Activated naive CD8-positive, alpha-beta T cell treated with anti-CD3 and anti-CD28 coated beads, Interleukin-2, amount 50 U/mL, for 16 hours (primary cell): ENCODE measurements around the gene CCDC74A.
"Not testable (repeated sequence)": the region's sequence is repeated elsewhere in the genome, so short reads cannot be mapped to it uniquely, and the experiment has no call there.

ENCODE experiments used
- DNase-seq: peaks from one replicate; pipeline ENCODE4 v3.0.0-alpha.2; 2020; ENCODE audit warnings: low read depth, low spot score

Gene CCDC74A

DNA sequence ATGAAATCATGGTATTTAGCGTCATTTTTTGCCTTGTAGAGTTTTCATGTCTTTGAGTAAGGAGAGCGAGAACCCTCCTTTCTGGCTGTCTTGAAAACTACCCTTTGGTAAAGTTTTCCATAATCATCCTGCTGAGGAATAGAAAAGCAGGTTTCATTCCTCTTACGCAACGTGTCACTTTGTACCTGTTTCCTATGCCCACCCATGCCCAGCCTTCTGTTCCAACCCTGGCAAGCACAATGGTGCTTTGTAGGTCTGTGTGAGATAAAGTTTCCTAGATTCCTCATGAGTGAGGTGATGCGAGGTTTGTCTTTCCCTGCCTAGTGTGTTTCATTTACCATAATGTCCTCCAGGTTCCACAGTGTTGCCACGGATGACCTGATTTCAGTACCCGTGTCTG is 29.3 kb downstream of the CCDC74A start:
- DNase-seq = no peak

DNA sequence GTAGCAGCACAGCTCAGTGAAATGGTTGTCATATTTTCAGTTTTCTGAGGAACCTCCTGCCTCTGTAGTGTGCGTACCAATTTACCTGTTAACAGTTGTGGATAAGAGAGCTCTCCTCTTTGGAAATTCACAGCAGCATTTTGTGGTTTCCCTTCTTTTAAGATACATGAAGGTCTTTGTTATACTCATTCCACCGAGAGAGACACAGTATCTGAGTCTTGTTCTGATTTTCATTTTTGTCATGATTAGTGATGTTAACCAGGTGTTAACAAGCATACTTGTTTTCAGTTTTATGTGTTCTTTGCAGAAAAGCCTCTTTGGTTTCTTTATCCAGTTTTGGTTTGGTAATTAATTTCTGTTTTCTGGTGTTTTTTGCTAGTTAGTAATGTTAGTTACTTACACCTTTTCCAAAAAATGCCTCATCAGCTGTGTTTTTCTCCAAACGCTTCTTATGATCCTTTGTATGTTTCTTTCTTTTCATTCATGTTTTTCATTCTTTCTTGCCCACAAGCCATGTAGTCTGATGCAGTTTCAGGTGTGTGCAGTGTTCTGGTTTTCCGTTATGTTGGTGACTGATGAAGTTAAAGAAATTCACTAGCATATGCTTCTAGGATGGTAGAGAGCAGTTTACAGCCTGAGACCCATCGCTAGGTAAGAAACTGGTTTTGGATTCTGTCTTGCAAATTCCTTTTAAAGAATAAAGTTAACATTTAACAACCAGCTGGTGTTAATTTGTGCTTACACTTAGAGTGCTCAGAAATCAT is 30.1 kb downstream of the CCDC74A start:
- no peak for DNase-seq

DNA sequence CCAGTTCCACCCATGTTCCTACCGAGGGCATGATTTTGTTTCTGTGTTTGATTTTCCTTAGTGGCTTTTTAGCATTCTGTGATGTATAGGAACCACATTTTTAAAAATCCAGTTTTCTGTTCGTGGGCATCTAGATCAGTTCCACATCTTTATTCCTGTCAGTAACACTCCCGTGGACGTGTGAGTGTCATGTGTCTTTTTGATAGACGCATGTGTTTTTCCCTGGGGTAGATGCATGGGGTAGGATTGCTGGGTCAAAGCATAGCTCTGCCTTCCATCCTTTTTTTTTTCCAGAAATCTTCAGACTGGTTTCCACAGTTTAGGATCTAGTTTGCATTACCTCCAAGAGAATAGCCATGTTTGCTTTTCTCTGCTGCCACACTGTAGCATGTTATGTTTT is 38.7 kb downstream of the CCDC74A start:
- DNase-seq = no peak

DNA sequence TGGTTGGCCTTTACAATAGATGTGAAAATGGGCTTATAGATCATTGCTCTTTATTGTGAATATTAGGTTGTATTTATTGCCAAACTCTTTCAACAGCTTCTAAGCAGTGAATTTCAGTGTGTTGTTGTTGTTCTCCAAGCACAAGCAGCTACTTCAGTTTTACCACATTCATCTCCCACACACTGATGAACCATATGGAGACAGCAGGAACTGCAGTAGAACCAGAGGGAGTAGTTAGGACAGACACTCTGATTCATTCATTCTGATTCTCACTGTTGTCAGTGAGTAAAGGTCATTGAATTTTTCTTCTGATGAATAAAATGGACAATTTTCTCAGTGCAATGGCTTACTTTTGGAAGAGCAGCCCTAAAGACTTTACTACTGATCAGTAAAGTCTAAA is 40.2 kb downstream of the CCDC74A start:
- DNase-seq = no peak

DNA sequence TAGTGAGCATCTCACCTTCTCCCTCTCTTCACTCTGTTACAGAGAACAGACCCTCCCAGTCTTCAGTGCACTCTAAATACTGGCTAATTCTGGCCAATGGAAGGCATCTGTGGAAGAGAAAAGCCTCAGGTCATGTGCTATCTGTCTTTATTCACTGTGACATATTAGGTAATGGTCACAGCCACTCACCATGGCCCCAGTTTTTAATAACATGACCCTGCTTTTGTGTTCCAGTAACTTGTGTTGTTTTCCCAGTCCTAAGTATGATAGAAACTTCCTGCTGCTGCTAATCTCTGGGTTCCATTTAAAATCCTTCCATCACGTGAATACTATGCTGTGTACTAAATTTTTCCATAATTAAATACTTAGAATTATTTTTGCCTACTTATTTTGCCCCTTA is 40.7 kb downstream of the CCDC74A start:
- DNase-seq = not testable (repeated sequence)

DNA sequence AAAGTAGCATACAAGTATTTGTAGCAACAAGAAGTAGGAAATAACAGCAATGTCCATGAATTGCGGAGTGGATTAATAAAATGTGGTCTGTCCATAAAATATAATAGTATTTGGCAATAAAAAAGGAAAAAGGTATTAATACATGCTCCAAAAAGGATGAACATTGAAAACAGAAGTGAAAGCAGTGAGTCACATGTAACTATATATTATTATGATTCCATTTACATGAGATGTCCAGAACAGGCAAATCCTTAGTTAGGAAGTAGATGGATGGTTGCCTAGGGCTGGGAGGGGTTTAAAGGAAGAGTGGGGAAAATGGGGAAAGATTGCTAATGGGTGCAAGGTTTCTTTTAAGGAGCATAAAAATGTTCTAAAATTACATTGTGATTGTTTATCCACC is 44.5 kb downstream of the CCDC74A start:
- no peak for DNase-seq

DNA sequence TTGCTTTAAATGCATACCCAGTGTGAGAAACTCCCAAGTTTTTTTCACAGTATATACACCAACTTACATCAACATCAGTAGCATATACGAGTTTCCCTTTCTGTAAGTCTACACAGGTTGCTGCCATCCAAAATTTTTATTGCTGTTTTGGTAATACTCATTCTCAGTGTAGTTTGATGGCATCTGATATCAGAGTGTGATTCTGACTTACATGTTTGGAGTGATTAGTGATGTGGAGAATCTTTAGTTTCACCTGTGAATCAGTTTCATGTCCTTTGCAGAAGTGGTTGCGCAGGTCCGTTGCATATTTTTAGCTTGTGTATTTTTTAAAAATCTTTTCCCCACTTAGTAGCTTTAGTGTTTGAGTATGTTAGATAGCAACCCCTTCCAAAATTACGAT is 50.1 kb downstream of the CCDC74A start:
- no peak for DNase-seq

DNA sequence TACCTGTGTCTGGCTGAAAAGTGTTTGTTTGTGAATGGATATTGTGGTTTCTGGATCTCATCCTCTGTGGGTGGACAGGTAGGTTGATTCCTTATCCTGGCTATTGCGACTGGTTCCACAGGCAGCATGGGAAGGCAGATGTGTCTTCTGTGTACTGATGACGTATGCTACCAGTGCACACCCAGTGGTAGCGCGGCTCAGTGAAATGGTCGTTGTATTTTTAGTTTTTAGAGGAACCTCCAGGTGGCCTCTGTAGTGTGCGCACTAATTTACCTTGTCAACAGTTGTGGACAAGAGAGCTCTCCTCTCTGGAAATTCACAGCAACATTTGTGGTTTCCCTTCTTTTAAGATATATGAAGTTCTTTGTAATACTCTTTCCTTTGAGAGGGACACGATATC is 52.5 kb downstream of the CCDC74A start:
- DNase-seq = no peak
